ENCODE results near the gene GALNT2.

Gene GALNT2

DNA sequence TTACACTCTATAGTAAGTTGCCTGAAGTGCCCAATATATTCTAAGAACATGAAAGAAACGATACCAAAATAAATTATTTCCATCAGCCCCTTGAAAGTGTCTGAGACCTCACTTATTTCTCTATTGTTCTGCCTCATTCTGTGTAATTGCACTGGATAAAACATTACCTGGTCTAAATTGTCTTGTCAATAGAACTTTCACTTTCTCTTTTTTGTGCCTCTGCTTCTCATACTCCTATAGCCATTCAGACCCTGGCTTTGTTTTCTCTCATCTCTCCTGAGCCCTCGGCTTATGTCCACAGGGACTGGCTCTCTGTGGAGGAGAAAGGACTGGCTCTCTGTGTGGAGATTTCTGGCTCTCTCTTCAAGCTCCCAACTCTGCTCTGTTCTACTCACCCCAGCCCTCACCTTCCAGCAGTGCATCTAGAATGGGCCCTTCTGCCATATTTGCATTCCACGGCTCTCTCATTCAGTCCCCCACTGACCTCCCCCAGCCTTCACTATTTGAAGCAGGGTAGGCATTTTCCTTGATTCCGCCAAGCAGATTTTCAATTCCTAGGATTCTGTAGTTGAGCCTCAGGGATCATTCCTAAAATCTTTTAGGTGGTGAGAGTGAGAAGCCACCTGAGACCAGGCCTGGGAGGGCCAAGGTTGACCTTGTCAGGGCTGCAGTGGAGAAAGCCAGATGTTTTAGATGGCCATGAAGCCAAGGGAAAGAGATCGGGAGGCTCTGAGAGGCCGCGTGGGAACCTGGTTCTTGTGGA lies 15.9 kb upstream of the GALNT2 start:
- TF ChIP-seq, protein P1, sequence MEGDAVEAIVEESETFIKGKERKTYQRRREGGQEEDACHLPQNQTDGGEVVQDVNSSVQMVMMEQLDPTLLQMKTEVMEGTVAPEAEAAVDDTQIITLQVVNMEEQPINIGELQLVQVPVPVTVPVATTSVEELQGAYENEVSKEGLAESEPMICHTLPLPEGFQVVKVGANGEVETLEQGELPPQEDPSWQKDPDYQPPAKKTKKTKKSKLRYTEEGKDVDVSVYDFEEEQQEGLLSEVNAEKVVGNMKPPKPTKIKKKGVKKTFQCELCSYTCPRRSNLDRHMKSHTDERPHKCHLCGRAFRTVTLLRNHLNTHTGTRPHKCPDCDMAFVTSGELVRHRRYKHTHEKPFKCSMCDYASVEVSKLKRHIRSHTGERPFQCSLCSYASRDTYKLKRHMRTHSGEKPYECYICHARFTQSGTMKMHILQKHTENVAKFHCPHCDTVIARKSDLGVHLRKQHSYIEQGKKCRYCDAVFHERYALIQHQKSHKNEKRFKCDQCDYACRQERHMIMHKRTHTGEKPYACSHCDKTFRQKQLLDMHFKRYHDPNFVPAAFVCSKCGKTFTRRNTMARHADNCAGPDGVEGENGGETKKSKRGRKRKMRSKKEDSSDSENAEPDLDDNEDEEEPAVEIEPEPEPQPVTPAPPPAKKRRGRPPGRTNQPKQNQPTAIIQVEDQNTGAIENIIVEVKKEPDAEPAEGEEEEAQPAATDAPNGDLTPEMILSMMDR (IDR thresholded peaks at IDR 0.05; ENCODE audit: insufficient read depth, low read depth, low read length, missing control alignments) = no peak
- no peak for DNase-seq (ENCODE audit: low read depth)
- H3K4me3 ChIP-seq (ENCODE audit: low read length) = no peak overlapping the region

DNA sequence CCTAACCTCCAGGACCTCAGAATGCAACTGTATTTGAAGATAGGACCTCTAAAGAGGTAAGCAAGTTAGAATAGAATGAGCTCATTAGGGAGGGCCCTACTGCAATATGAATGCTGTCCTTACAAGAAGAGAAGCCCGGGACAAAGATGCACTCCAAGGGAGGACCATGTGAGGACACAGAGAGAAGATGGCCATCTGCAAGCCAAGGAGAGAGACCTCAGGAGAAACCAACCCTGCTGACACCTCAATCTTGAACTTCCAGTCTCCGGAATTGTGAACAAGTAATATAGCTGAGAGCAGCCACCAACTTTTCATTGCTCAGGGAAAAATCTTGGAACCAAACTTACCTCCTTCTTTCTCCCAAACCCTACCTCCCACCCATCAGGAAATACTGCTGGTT lies 15.0 kb upstream of the GALNT2 start:
- H3K4me3 ChIP-seq (ENCODE audit: low read length) = no peak overlapping the region
- TF ChIP-seq, protein P1 (IDR thresholded peaks at IDR 0.05; ENCODE audit: insufficient read depth, low read depth, low read length, missing control alignments) = no peak
- DNase-seq (ENCODE audit: low read depth) = no peak

- no peak overlapping the region for H3K4me3 ChIP-seq (ENCODE audit: low read length)
- TF ChIP-seq, protein P1 (IDR thresholded peaks at IDR 0.05; ENCODE audit: insufficient read depth, low read depth, low read length, missing control alignments) = no peak
These were observed 14.4 kb upstream of the GALNT2 start for GRCh38 chr1:230052665-230053064.

GRCh38 chr1:230054092-230054749 lies 12.8 kb upstream of the GALNT2 start:
- TF ChIP-seq, protein P1 (IDR thresholded peaks at IDR 0.05; ENCODE audit: insufficient read depth, low read depth, low read length, missing control alignments) = no peak
- no peak overlapping the region for H3K4me3 ChIP-seq (ENCODE audit: low read length)
- no peak for DNase-seq (ENCODE audit: low read depth)

More at GRCh38 chr1:230052665-230053064, 14.4 kb upstream of the GALNT2 start:
- no peak for DNase-seq (ENCODE audit: low read depth)

GRCh38 chr1:230056098-230056497 lies 10.9 kb upstream of the GALNT2 start:
- TF ChIP-seq, protein P1 (IDR thresholded peaks at IDR 0.05; ENCODE audit: insufficient read depth, low read depth, low read length, missing control alignments) = no peak
- DNase-seq (ENCODE audit: low read depth) = no peak

DNA sequence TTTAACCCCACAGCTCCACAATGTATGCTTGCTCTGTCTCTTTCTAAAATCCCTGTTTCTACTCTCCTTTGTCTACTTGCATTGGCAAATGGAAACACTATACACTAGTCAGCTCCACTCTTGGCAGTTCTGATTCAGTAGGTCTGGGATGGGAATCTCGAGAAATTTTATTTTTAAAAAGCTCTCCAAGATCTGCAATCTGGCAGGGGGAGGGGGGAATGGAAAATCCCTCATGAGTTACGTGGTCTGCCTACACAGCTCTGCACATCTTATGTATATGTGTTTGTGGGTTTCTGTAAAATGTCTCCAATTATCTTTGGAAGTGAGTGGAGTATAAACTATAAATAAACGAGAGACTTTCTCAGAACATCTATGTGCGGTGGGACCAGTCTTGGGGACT lies 9.9 kb upstream of the GALNT2 start:
- TF ChIP-seq, protein P1 (IDR thresholded peaks at IDR 0.05; ENCODE audit: insufficient read depth, low read depth, low read length, missing control alignments) = no peak
- no peak for DNase-seq (ENCODE audit: low read depth)
- H3K4me3 ChIP-seq (ENCODE audit: low read length) = no peak overlapping the region

More at GRCh38 chr1:230056098-230056497, 10.9 kb upstream of the GALNT2 start:
- no peak overlapping the region for H3K4me3 ChIP-seq (ENCODE audit: low read length)

Measured in epithelial cell of esophagus (primary cell).